MM.1S (cell line): ENCODE data around the gene CNOT10.

ENCODE experiments used
- CTCF ChIP-seq: fragments of 300-600 bp; sonication (generic); IDR thresholded peaks from 2 replicates; pipeline ENCODE4 v1.5.1; 2016; ENCODE audit warnings: antibody characterized with exemption, low read length, mixed read lengths
- EZH2 ChIP-seq: fragments of 300-600 bp; sonication (generic); optimal IDR thresholded peaks from 2 replicates; pipeline ENCODE3; 2017; ENCODE audit warnings: low read depth, mild to moderate bottlenecking, antibody characterized with exemption, low read length, mixed read lengths

- TF ChIP-seq CTCF (no peak), EZH2 (no peak)
Measured at GRCh38 chr3:32662647-32663046, 22.3 kb upstream of the CNOT10 start.
